ENCODE measurements around the gene FARSA. TPM values are rescaled to one million over a fixed set of nuclear protein-coding genes. Genes with fewer than 3 reads are reported as not detected.
A peak's percentile ranks its signal among the peaks of the same experiment; 100 is the strongest.
"Not testable (repeated sequence)": the region's sequence is repeated elsewhere in the genome, so short reads cannot be mapped to it uniquely, and the experiment has no call there.

The FARSA gene
- total RNA-seq, 6 experiments from 2014 or later: 22.9 to 46.2 (median 29.0) TPM

- Histone ChIP-seq H3K9me3 (no peaks in the 10 kb centered on the region), H3K4me1 (peaks cover 0 to 5% (median 0%) of the 10 kb centered on the region in 4 donors), H3K4me3 (no peak overlapping the region), H3K27ac (no peak overlapping the region), H3K27me3 (no peaks in the 10 kb centered on the region), H3K36me3 (peaks cover 0 to 39% (median 16%) of the 10 kb centered on the region in 4 donors)
- TF ChIP-seq POLR2A (IDR thresholded peaks at IDR 0.05): no peak
- TF ChIP-seq CTCF (IDR thresholded peaks at IDR 0.05): no peak
- WGBS (ENCODE audit: insufficient coverage, low coverage, low lambda C conversion rate, missing lambda C conversion rate): no CpG with 5 or more reads among the region's 1 CpG
- no peak for ATAC-seq
- intact Hi-C loops (cut with DNase I): no loop called here
- DNase-seq: no peak
Observed at GRCh38 chr19:12954612-12954962, 21.1 kb upstream of the FARSA start.

GRCh38 chr19:12953799-12954611, 20.5 kb upstream of the FARSA start:
- H3K27ac ChIP-seq: no peak overlapping the region
- no peak for DNase-seq

GRCh38 chr19:12953138-12953798, 19.8 kb upstream of the FARSA start:
- no peak for DNase-seq
- intact Hi-C loops (cut with DNase I): no loop called here
- H3K36me3 ChIP-seq: peaks cover 0 to 52% (median 26%) of the 10 kb centered on the region in 4 donors
- TF ChIP-seq CTCF (IDR thresholded peaks at IDR 0.05) (no peak), POLR2A (IDR thresholded peaks at IDR 0.05) (no peak)
- peak overlapping the region in 1 of 3 donors; percentile 43 for H3K27ac ChIP-seq
- no peak overlapping the region for H3K4me3 ChIP-seq
- H3K27me3 ChIP-seq: no peaks in the 10 kb centered on the region
- ATAC-seq: no peak
- peaks cover 0 to 5% (median 0%) of the 10 kb centered on the region in 4 donors for H3K4me1 ChIP-seq
- 17% methylated on average over 3 of the region's 11 CpGs for WGBS (ENCODE audit: insufficient coverage, low coverage, low lambda C conversion rate, missing lambda C conversion rate)
- H3K9me3 ChIP-seq: no peaks in the 10 kb centered on the region

More at GRCh38 chr19:12953799-12954611, 20.5 kb upstream of the FARSA start:
- WGBS (ENCODE audit: insufficient coverage, low coverage, low lambda C conversion rate, missing lambda C conversion rate): 30% methylated on average over 2 of the region's 12 CpGs
- intact Hi-C loops (cut with DNase I): no loop called here
- H3K36me3 ChIP-seq: peaks cover 0 to 45% (median 20%) of the 10 kb centered on the region in 4 donors
- H3K9me3 ChIP-seq: no peaks in the 10 kb centered on the region
- TF ChIP-seq CTCF (IDR thresholded peaks at IDR 0.05) (no peak), POLR2A (IDR thresholded peaks at IDR 0.05) (no peak)
- peaks cover 0 to 5% (median 0%) of the 10 kb centered on the region in 4 donors for H3K4me1 ChIP-seq
- H3K4me3 ChIP-seq: no peak overlapping the region
- no peak for ATAC-seq
- no peaks in the 10 kb centered on the region for H3K27me3 ChIP-seq

- WGBS (ENCODE audit: insufficient coverage, low coverage, low lambda C conversion rate, missing lambda C conversion rate): 33% methylated on average over 7 of the region's 12 CpGs
- ATAC-seq (no peak), DNase-seq (no peak)
- TF ChIP-seq CTCF (IDR thresholded peaks at IDR 0.05): no peak
- TF ChIP-seq POLR2A (IDR thresholded peaks at IDR 0.05): no peak
- peak overlapping the region in 1 of 3 donors; percentile 43 for H3K27ac ChIP-seq
- peaks cover 0 to 59% (median 27%) of the 10 kb centered on the region in 4 donors for H3K36me3 ChIP-seq
- intact Hi-C loops (cut with DNase I): no loop called here
- no peaks in the 10 kb centered on the region for H3K9me3 ChIP-seq
- H3K27me3 ChIP-seq: no peaks in the 10 kb centered on the region
- peaks cover 0 to 5% (median 0%) of the 10 kb centered on the region in 4 donors for H3K4me1 ChIP-seq
- H3K4me3 ChIP-seq: no peak overlapping the region
Observed at GRCh38 chr19:12952488-12953137, 19.1 kb upstream of the FARSA start.

- intact Hi-C loops (cut with DNase I); H3K9me3 ChIP-seq; H3K4me3 ChIP-seq; H3K27ac ChIP-seq; ATAC-seq; DNase-seq; H3K4me1 ChIP-seq; H3K27me3 ChIP-seq: not testable (repeated sequence)
- peaks cover 0 to 59% (median 28%) of the 10 kb centered on the region in 4 donors for H3K36me3 ChIP-seq
- WGBS (ENCODE audit: insufficient coverage, low coverage, low lambda C conversion rate, missing lambda C conversion rate): 100% methylated on average over 4 of the region's 6 CpGs
Observed at GRCh38 chr19:12952050-12952449, 18.5 kb upstream of the FARSA start.
